Measurements from ENCODE around the gene SPON1. TPM values are rescaled to one million over a fixed set of nuclear protein-coding genes. Genes with fewer than 3 reads are reported as not detected.
"Not testable (repeated sequence)": the region's sequence is repeated elsewhere in the genome, so short reads cannot be mapped to it uniquely, and the experiment has no call there.

The SPON1 gene
- polyA plus RNA-seq, 6 donors from 2014 or later: 0.49 to 1.1 (median 0.85) TPM; not detected in 1

DNA sequence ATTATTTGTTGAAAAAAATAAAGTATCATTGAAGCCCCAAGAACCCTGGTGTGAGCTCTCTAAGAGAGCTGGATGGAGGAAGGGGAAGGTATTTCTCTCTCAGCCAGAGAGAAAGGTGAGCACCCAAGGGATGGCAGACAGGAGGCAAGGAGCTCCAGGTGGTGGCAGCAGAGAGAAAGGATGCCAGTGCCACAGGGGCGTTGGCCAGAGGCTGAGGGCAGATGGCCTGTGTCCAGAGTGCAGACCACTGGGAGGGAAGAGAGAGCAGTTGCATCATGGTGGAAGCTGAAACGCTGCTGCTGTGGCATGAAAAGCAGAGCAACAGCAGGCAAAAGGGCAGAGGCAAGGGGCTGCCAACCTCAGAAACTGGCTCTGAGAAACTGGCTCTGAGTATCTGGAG lies 8.5 kb downstream of the SPON1 start:
- Mint-ChIP-seq H3K4me3 (no peak overlapping the region), H3K9me3 (no peaks in the 10 kb centered on the region), H3K27ac (peak overlapping the region in 1 of 6 donors; percentile 64), H3K36me3 (no peaks in the 10 kb centered on the region), H3K4me1 (peaks cover 0 to 4% (median 0%) of the 10 kb centered on the region in 3 donors), H3K27me3 (peaks cover 26 to 40% (median 28%) of the 10 kb centered on the region in 3 donors)
- no peak for DNase-seq
- ATAC-seq (ENCODE audit: low read depth in 2 of 2): no peak

DNA sequence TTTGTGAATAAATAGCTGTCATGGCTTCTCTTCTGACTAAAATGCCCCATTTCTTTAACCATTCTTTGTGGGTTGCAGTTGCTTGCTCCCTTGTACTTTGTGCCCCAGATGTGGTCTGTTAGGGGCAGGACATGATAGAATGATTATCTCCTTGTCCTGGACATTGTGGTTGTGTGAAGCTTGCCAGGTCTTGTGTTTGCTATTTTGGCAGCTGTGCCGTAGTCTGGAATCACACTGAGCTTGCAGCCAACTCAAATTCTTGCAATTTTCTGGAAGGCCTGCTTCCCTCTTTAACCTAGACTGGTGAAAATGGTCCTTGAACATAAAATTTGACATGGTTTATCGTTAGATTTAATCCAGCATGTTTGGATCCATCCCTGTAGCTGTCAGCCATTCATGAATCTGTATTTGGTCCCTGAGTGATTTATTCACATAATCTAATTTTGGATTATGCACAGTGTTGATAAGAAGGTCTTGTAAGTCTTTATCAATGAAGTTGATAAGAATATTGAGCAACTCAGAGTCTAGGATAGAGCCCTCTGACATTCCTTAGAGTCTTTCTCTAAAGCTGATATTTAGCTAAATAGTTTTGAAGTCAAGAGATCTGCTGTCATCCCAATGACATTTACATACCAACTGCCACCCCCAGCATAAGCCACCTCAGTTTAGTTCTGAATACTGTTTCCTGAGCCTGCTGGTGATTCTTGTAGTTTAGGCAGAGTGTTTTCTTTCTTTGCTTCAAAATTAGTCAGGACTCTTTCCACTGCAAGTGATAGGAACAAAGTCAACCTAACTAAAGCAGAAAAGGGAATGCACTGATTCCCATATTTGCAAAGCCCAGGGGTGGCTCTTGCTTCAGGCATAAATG lies 9.8 kb downstream of the SPON1 start:
- Mint-ChIP-seq H3K4me3 (no peak overlapping the region), H3K4me1 (peaks cover 0 to 4% (median 0%) of the 10 kb centered on the region in 3 donors), H3K9me3 (no peaks in the 10 kb centered on the region), H3K27me3 (peaks cover 22 to 29% (median 22%) of the 10 kb centered on the region in 3 donors), H3K36me3 (no peaks in the 10 kb centered on the region), H3K27ac (peak overlapping the region in 1 of 6 donors; percentile 53)
- ATAC-seq (ENCODE audit: low read depth in 2 of 2) (no peak), DNase-seq (no peak)

DNA sequence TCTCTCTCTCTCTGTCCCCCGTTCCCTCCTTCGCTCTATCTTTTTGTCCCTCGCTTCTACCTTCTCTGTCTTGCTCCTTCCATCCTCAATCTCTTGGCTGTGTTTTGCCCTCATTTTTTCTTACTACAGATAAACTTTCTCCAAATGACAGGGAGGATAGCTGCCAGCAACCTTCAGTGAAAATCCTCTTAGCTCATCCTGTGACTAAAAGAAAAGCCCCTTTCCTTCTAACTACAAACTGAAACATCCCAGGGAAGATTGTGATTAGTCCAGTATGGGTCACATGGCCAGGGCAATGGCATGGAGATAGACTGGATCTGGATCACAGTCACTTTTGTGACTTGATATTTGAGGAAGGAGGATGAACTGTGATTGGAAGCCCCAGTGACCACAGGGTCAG lies 10.4 kb downstream of the SPON1 start:
- DNase-seq (no peak), ATAC-seq (ENCODE audit: low read depth in 2 of 2) (no peak)
- Mint-ChIP-seq H3K27ac (no peak overlapping the region), H3K9me3 (no peaks in the 10 kb centered on the region), H3K4me3 (no peak overlapping the region), H3K27me3 (peaks cover 19 to 29% (median 22%) of the 10 kb centered on the region in 3 donors), H3K36me3 (no peaks in the 10 kb centered on the region), H3K4me1 (peaks cover 0 to 4% (median 0%) of the 10 kb centered on the region in 3 donors)

DNA sequence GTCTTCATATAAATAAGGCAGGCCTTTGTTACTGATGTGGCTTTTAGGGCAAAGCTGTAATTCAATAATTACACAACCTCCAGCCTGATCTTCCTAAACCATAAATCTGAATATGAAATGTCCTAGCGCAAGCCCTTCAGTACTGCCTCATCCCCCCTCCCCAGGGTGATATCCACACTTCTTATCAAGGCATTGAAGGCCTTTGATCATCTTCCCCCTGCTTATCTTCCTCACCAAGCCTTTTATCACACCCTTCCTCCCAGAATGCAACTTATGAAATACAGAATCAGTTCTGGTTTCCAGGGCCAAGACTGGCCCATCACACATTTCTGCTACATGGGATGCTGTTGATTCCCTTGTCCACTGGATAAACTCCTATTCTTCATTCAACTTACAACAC lies 12.1 kb downstream of the SPON1 start:
- Mint-ChIP-seq H3K27ac (peak overlapping the region in 1 of 6 donors; percentile 1), H3K4me1 (no peaks in the 10 kb centered on the region)
- no peak for DNase-seq

DNA sequence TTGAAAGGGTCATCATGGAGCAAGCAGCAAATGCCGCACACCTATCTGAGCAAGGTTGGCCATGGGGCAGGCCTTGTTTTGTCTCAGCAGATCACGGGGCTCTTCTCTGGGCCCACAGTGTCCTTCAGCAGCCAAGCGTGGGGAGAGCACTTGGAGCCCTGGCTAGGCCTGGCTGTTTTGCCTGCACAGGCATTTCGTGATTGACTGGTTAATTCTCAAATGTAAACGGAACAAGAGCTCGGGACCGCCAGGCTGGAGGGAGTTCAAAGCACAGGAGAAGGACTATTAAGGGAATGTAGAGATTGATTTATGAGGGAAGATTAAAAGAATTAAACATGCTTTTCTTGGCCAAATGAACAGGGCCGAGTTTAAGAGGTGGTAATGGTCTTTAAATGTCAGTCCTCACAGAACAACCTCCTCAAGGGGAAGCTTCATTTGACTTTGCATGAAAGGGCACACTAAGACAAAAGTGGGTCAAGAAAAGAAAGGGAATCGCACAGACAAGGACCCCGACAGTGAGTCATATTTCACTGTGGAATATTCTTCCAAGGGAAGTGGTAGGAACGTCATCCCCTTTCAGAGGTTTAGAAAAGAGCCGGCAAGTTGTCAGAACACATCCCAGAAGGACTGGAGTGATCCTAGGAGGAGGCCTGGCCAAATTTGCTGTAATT lies 20.7 kb downstream of the SPON1 start:
- Mint-ChIP-seq H3K4me1 (no peaks in the 10 kb centered on the region), H3K9me3 (peaks cover 0 to 3% (median 0%) of the 10 kb centered on the region in 7 donors), H3K27me3 (peaks cover 5 to 19% (median 17%) of the 10 kb centered on the region in 3 donors)

More for the DNA sequence above, 12.1 kb downstream of the SPON1 start:
- no peak for ATAC-seq (ENCODE audit: low read depth in 2 of 2)
- peaks cover 21 to 35% (median 33%) of the 10 kb centered on the region in 3 donors for H3K27me3 Mint-ChIP-seq
- H3K9me3 Mint-ChIP-seq: no peaks in the 10 kb centered on the region
- H3K4me3 Mint-ChIP-seq: no peak overlapping the region
- H3K36me3 Mint-ChIP-seq: no peaks in the 10 kb centered on the region

DNA sequence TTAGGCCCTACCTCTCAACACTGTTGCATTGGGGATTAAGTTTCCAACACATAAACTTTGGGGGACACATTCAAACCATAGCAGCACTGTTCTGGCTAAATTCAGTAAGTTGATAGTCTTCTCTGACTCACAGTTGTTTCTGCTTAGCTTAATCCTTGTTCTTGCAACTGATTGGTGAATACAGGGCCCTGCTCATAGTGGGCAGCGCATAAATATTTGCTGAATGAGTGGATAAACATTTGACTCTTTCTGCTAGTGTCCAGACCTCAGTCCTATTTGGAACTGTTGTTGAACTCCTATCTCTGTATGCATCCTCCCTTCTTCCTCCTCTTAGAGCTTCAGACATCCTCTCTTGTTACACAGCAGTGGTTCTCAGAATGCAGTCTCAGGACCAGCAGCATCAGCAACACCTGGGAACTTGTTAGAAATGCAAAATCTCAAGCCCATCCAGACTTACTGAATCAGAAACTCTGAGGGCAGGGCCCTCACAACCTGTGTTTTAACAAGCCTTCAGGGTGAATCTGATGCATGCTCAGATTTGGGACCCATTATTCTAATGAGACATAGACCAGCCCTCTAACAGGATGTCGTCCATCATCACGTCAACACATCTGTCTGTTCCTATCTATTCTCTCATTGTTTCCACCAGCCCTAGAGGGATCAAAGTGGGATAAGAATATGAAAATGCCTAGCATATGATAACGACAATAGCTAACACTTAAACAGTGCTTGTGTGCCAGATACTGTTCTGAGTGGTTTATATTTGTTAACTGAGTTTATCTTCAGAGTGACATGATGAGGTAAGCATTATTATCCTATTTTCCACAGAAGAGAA lies 22.3 kb downstream of the SPON1 start:
- no peak overlapping the region for H3K4me3 Mint-ChIP-seq
- H3K27ac Mint-ChIP-seq: no peak overlapping the region
- peaks cover 0 to 3% (median 0%) of the 10 kb centered on the region in 7 donors for H3K9me3 Mint-ChIP-seq
- H3K4me1 Mint-ChIP-seq: no peaks in the 10 kb centered on the region
- DNase-seq: no peak
- ATAC-seq (ENCODE audit: low read depth in 2 of 2): no peak
- H3K27me3 Mint-ChIP-seq: peaks cover 0 to 13% (median 12%) of the 10 kb centered on the region in 3 donors
- no peaks in the 10 kb centered on the region for H3K36me3 Mint-ChIP-seq

More for the DNA sequence above, 20.7 kb downstream of the SPON1 start:
- Mint-ChIP-seq H3K4me3 (peak overlapping the region in 1 of 8 donors; percentile 10), H3K27ac (peak overlapping the region in 2 of 6 donors; percentile 16 to 71), H3K36me3 (no peaks in the 10 kb centered on the region)
- ATAC-seq (ENCODE audit: low read depth in 2 of 2) (no peak), DNase-seq (no peak)

DNA sequence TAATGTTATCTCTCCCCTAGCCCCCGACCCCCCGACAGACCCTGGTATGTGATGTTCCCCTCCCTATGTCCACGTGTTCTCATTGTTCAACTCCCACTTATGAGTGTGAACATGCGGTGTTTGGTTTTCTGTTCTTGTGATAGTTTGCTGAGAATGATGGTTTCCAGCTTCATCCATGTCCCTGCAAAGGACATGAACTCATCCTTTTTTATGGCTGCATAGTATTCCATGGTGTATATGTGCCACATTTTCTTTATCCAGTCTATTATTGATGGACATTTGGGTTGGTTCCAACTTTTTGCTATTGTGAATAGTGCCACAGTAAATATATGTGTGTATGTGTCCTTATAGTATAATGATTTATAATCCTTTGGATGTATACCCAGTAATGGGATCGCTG lies 24.2 kb downstream of the SPON1 start:
- H3K36me3 Mint-ChIP-seq; DNase-seq; H3K9me3 Mint-ChIP-seq; H3K4me1 Mint-ChIP-seq; H3K27ac Mint-ChIP-seq; ATAC-seq (ENCODE audit: low read depth in 2 of 2); H3K4me3 Mint-ChIP-seq: not testable (repeated sequence)
- peaks cover 5 to 24% (median 20%) of the 10 kb centered on the region in 3 donors for H3K27me3 Mint-ChIP-seq

DNA sequence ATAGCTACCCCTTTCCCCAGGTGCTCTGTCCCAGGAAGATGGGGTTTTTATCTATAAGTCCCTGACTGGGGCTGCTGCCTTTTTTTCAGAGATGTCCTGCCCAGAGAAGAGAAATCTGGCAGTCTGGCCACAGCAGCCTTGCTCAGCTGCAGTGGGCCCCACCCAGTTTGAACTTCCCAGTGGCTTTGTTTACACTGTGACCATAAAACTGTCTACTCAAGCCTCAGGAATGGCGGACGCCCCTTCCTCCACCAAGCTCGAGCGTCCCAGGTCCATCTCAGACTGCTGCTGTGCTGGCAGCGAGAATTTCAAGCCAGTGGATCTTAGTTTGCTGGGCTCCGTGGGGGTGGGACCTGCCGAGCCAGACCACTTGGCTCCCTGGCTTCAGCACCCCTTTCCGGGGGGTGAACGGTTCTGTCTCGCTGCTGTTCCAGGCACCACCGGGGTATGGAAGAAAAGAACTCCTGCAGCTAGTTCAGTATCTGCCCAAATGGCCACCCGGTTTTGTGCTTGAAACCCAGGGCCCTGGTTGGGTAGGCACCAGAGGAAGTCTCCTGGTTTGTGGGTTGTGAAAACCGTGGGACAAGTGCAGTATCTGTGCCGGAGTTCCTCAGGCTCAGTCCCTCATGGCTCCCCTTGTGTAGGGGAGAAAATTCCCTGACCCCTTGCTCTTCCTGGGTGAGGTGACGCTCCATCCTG lies 29.8 kb downstream of the SPON1 start:
- not testable (repeated sequence) for H3K36me3 Mint-ChIP-seq; DNase-seq; H3K9me3 Mint-ChIP-seq; ATAC-seq (ENCODE audit: low read depth in 2 of 2); H3K4me1 Mint-ChIP-seq; H3K4me3 Mint-ChIP-seq; H3K27ac Mint-ChIP-seq
- peaks cover 10 to 34% (median 28%) of the 10 kb centered on the region in 3 donors for H3K27me3 Mint-ChIP-seq

DNA sequence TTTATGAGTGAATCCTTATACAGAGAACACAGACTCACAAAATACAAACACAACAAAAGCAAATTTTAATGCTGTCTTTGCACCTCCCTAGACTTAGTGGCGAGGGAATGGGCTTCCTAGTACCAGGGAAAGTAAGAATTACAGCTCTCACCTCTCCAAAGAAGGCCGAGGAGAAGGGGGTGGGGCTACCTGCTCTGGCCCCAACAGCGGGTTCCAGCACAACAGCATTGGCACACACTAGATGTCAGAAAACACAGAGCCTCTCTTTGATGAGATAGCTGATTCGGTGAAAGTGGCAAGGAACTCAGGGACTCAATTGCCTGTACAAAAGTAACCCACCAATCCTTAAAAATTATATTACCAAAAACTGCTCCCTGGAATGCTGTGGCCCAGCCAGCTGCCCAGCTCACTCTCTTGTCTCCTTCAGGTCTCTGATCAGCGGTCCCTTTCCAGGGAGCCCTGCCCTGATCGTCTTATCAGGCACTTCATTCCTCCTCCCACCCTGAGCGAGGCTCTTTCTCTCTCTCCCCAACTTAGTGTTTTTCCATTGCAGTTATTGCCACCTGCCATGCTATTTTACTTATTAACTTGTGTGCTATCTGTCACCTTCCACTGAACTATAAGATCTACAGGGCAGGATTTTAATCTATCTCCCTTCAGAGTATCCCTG lies 30.7 kb downstream of the SPON1 start:
- peaks cover 10 to 36% (median 28%) of the 10 kb centered on the region in 3 donors for H3K27me3 Mint-ChIP-seq
- DNase-seq: no peak
- no peak overlapping the region for H3K4me3 Mint-ChIP-seq
- ATAC-seq (ENCODE audit: low read depth in 2 of 2): no peak
- peaks cover 0 to 2% (median 0%) of the 10 kb centered on the region in 7 donors for H3K9me3 Mint-ChIP-seq
- no peaks in the 10 kb centered on the region for H3K4me1 Mint-ChIP-seq
- no peak overlapping the region for H3K27ac Mint-ChIP-seq
- no peaks in the 10 kb centered on the region for H3K36me3 Mint-ChIP-seq

DNA sequence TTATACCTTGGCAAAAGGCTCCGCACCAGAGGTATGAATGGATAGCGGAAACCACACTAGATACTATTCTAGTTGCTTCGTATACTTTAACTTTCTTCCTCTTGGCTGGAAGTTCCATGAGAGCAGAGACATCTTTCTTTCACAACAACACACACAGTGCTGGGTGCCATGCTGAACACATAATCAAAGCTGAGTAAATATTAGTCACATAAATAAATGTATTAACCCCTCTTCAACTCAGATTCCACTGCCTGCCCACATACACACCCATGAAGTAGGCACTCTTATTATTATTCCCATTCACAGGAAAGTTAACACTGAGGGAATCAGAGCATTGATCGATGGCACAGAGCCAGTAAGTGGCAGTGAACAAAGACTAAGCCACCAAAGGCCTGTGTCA lies 35.4 kb downstream of the SPON1 start:
- ATAC-seq (ENCODE audit: low read depth in 2 of 2): no peak
- no peak overlapping the region for H3K4me3 Mint-ChIP-seq

DNA sequence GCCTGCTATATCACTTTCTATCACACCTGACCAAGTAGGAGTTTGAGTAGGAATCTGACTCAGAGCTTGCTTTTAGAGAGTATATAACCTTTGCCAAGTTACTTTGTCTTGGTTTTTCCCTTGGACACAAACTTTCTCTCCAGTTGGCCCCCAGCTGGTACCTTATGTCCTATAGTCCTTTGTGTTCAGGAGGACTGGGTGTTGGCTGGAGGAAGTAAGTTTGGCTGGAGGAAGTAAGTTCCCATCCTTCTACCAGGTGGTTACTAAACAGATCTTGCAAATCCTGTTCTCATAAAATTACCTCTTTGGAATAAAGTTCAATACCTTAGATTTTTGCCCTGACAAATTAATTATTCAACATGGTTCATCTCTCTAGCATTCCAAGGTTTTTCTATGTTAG lies 37.2 kb downstream of the SPON1 start:
- DNase-seq (no peak), ATAC-seq (ENCODE audit: low read depth in 2 of 2) (no peak)
- Mint-ChIP-seq H3K27me3 (peaks cover 5 to 35% (median 21%) of the 10 kb centered on the region in 3 donors), H3K9me3 (peaks cover 9 to 32% (median 19%) of the 10 kb centered on the region in 7 donors), H3K4me3 (no peak overlapping the region), H3K4me1 (no peaks in the 10 kb centered on the region), H3K27ac (no peak overlapping the region), H3K36me3 (peaks cover 11 to 14% of the 10 kb centered on the region in 2 donors)

More for the DNA sequence above, 35.4 kb downstream of the SPON1 start:
- Mint-ChIP-seq H3K9me3 (peaks cover 9 to 22% (median 14%) of the 10 kb centered on the region in 7 donors), H3K27ac (no peak overlapping the region), H3K36me3 (peaks cover 11% of the 10 kb centered on the region in 2 donors), H3K27me3 (peaks cover 9 to 32% (median 24%) of the 10 kb centered on the region in 3 donors), H3K4me1 (no peaks in the 10 kb centered on the region)
- no peak for DNase-seq

DNA sequence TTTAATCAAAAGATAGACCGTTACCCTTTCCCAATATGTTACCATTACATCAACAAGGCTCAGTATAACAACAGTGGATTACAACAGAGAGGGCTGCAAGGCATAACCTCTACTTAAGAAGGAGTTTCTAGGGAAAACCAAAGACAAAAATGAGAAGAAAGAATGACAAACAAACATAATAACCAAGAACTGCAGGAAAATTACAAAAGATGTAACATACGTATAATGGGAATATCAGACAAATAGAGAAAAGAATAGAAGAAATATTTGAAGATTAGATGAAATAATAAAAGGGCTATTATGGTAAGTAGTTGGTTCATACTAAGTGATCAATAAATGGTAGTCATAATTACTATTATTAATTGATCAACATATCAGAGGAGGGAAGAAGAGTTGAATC lies 39.1 kb downstream of the SPON1 start:
- peaks cover 9 to 32% (median 19%) of the 10 kb centered on the region in 7 donors for H3K9me3 Mint-ChIP-seq
- peaks cover 11 to 14% of the 10 kb centered on the region in 2 donors for H3K36me3 Mint-ChIP-seq
- H3K4me3 Mint-ChIP-seq: no peak overlapping the region
- DNase-seq (no peak), ATAC-seq (ENCODE audit: low read depth in 2 of 2) (no peak)
- H3K4me1 Mint-ChIP-seq: no peaks in the 10 kb centered on the region
- peaks cover 5 to 40% (median 29%) of the 10 kb centered on the region in 3 donors for H3K27me3 Mint-ChIP-seq
- no peak overlapping the region for H3K27ac Mint-ChIP-seq

All from naive B cell (primary cell).